GM12878 (cell line): ENCODE measurements around the gene MEIG1. TPM values are rescaled to one million over a fixed set of nuclear protein-coding genes. Genes with fewer than 3 reads are reported as not detected.

Experiments
- BCL11A ChIP-seq: IDR thresholded peaks from 2 replicates; pipeline ENCODE4 v1.6.1; 2011; ENCODE audit warnings: low read depth, low read length
- CBFB ChIP-seq: IDR thresholded peaks from 2 replicates; pipeline ENCODE4 v1.6.1; 2016; ENCODE audit warnings: antibody characterized with exemption, low read depth
- CUX1 ChIP-seq: IDR thresholded peaks from 2 replicates; pipeline ENCODE4 v1.6.1; 2012; ENCODE audit warnings: improper control_type of control experiment, low read depth, low read length; ENCODE audit not compliant: insufficient replicate concordance
- E2F8 ChIP-seq: fragments of 450-650 bp; IDR thresholded peaks from 2 replicates; pipeline ENCODE4 v1.6.1; 2018; ENCODE audit warnings: mild to moderate bottlenecking, low read depth, moderate library complexity; ENCODE audit not compliant: partially characterized antibody
- KDM1A ChIP-seq: fragments of 200-600 bp; sonication (generic); IDR thresholded peaks from 2 replicates; pipeline ENCODE4 v1.6.1; 2016; ENCODE audit warnings: borderline replicate concordance
- NFYB ChIP-seq: IDR thresholded peaks from 2 replicates; pipeline ENCODE4 v1.6.1; 2011; ENCODE audit warnings: low read depth, mild to moderate bottlenecking, low read length, improper control_type of control experiment, moderate library complexity; ENCODE audit not compliant: insufficient read depth
- NKRF ChIP-seq: fragments of 450-650 bp; conservative IDR thresholded peaks from 2 replicates; pipeline ENCODE4 v1.6.1; 2017; ENCODE audit warnings: mild to moderate bottlenecking, moderate library complexity
- POU2F2 ChIP-seq: IDR thresholded peaks from 3 replicates; pipeline ENCODE4 v1.6.1; 2011; ENCODE audit warnings: low read depth, mild to moderate bottlenecking, low read length, borderline replicate concordance
- SMARCA5 ChIP-seq: fragments of 450-650 bp; IDR thresholded peaks from 2 replicates; pipeline ENCODE4 v1.6.1; 2017; ENCODE audit warnings: mild to moderate bottlenecking
- STAT3 ChIP-seq: IDR thresholded peaks from 2 replicates; pipeline ENCODE4 v1.6.1; 2011; ENCODE audit warnings: low read depth, low read length, improper control_type of control experiment
- ZNF217 ChIP-seq: fragments of 450-650 bp; IDR thresholded peaks from 2 replicates; pipeline ENCODE4 v1.6.1; 2017; ENCODE audit warnings: antibody characterized with exemption, mild to moderate bottlenecking
- ZNF687 ChIP-seq: fragments of 450-650 bp; IDR thresholded peaks from 2 replicates; pipeline ENCODE4 v1.6.1; 2017; ENCODE audit warnings: mild to moderate bottlenecking, moderate library complexity
- polyA plus RNA-seq, 11 experiments: library from polyadenylated mRNA; depleted of rRNA in 4 of 11; unstranded in 6 of 11; stranded (reverse) in 5 of 11; fragments of >200 nt; fragmentation: Nextera tagmentation in 4 of 11; fragmentation: Illumina TruSeq in 1 of 11; extraction: Ambion mirVana in 4 of 11; extraction: Trizol in 1 of 11; gene quantifications; 1 replicate in 1 of 11; 2 replicates in 10 of 11; pipeline versions ENCODE4 v1.2.1 to v1.2.3, GENCODE V29; 2011 to 2016; ENCODE audit warnings: inconsistent platforms in 2 of 11, missing spikeins in 2 of 11, low read depth in 1 of 11
- total RNA-seq, 4 experiments: library from RNA; depleted of rRNA in 3 of 4; stranded (reverse); fragments of >200 nt in 3 of 4; fragmentation: Illumina TruSeq in 1 of 4; extraction: Trizol in 1 of 4; gene quantifications; 2 replicates each; pipeline versions ENCODE4 v1.2.1 to v1.2.3, GENCODE V29; 2013 to 2021

The MEIG1 gene
- total and polyA plus RNA-seq, 10 of the 15 experiments (the other 5 are each of a cell fraction or from before 2014, with no cell fraction given): 0.13 to 1.9 (median 0.80) TPM; not detected in 2

GRCh38 chr10:14926722-14927416 lies 32.3 kb upstream of the MEIG1 start (continued):
- no peak for TF ChIP-seq CUX1
- 0 out of 3 replicates have a peak, but pooled peaks have one; percentile 49 for TF ChIP-seq POU2F2
- no peak for TF ChIP-seq NFYB
- peak; percentile 63; the same call in 1 of the 2 replicates for TF ChIP-seq BCL11A
- no peak for TF ChIP-seq KDM1A
- TF ChIP-seq CBFB: no peak
- 0 out of 2 replicates have a peak, but pooled peaks have one; percentile 48 for TF ChIP-seq SMARCA5
- TF ChIP-seq ZNF217: peak; percentile 76; the same call in 1 of the 2 replicates
- 0 out of 2 replicates have a peak, but pooled peaks have one; percentile 52 for TF ChIP-seq STAT3
- TF ChIP-seq E2F8: no peak
- no peak for TF ChIP-seq NKRF
- no peak for TF ChIP-seq ZNF687
